PC-9 (cell line): ENCODE measurements around the gene UVRAG. TPM values are rescaled to one million over a fixed set of nuclear protein-coding genes. Genes with fewer than 3 reads are reported as not detected.

Experiments used
- BruUV-seq: library from RNA; stranded (reverse); fragments of 400-500 nt; replicated peaks from 2 replicates; lab custom pipeline; 2021; lab: Mats Ljungman, UMichigan
- CTCF ChIA-PET: fragments of 300-600 bp; sonication (Branson Sonifier 250); formaldehyde crosslinking; loops from one replicate; lab custom pipeline; 2022; ENCODE audit warnings: antibody characterized with exemption; lab: Charles Lee
- POLR2A ChIA-PET: fragments of 300-600 bp; sonication (Branson Sonifier 250); formaldehyde crosslinking; loops from one replicate; lab custom pipeline; 2022; ENCODE audit warnings: antibody characterized with exemption; ENCODE audit not compliant: unreplicated experiment; lab: Charles Lee
- DNase-seq, 2 experiments: peaks; one replicate each; pipeline versions ENCODE4 v3.0.0 to v3.0.0-alpha.2; 2015 to 2022; ENCODE audit warnings: mixed read lengths in 1 of 2
- H2AFZ ChIP-seq: fragments of 200-600 bp; sonication (generic); 2 replicates; pipeline ENCODE4 v1.8.1; 2017; ENCODE audit warnings: antibody characterized with exemption
- H3F3A ChIP-seq: fragments of 200-600 bp; sonication (generic); 2 replicates; pipeline ENCODE4 v1.8.1; 2017; ENCODE audit warnings: antibody characterized with exemption, mild to moderate bottlenecking, low read depth; ENCODE audit not compliant: insufficient read depth
- H3K27ac ChIP-seq: fragments of 200-600 bp; sonication (generic); 2 replicates; pipeline ENCODE4 v1.6.1; 2016; ENCODE audit warnings: mixed run types
- H3K27me3 ChIP-seq: fragments of 200-600 bp; sonication (generic); 2 replicates; pipeline ENCODE4 v1.6.1; 2016; ENCODE audit warnings: low read depth, mixed run types; ENCODE audit not compliant: insufficient read depth
- H3K36me3 ChIP-seq: fragments of 200-600 bp; sonication (generic); 2 replicates; pipeline ENCODE4 v1.6.1; 2016; ENCODE audit warnings: low read depth, mixed run types
- H3K4me1 ChIP-seq: fragments of 200-600 bp; sonication (generic); replicated peaks from 2 replicates; pipeline ENCODE4 v1.6.1; 2016; ENCODE audit warnings: mixed run types; ENCODE audit not compliant: insufficient read depth
- H3K4me2 ChIP-seq: fragments of 200-600 bp; sonication (generic); 2 replicates; pipeline ENCODE4 v1.6.1; 2017; ENCODE audit warnings: mixed run types
- H3K4me3 ChIP-seq: fragments of 200-600 bp; sonication (generic); 2 replicates; pipeline ENCODE4 v1.6.1; 2016; ENCODE audit warnings: mixed run types
- H3K79me2 ChIP-seq: fragments of 200-600 bp; sonication (generic); 2 replicates; pipeline ENCODE4 v1.6.1; 2017; ENCODE audit warnings: low read depth, mixed run types
- H3K9me2 ChIP-seq: fragments of 200-600 bp; sonication (generic); 2 replicates; pipeline ENCODE4 v1.8.1; 2017; ENCODE audit warnings: mild to moderate bottlenecking; ENCODE audit not compliant: insufficient read depth
- H3K9me3 ChIP-seq: fragments of 200-600 bp; sonication (generic); 2 replicates; pipeline ENCODE4 v1.8.1; 2016; ENCODE audit warnings: low read depth; ENCODE audit not compliant: insufficient read depth
- H4K20me1 ChIP-seq: fragments of 200-600 bp; sonication (generic); 2 replicates; pipeline ENCODE4 v1.8.1; 2017; ENCODE audit not compliant: insufficient read depth
- EZH2 ChIP-seq: fragments of 200-600 bp; sonication (generic); IDR thresholded peaks from 2 replicates; pipeline ENCODE4 v1.8.0; 2017; ENCODE audit warnings: antibody characterized with exemption, low read depth
- intact Hi-C: fragments of 100-400 bp; cut with micrococcal nuclease; formaldehyde crosslinking; loops from one replicate; pipeline ENCODE4 v1.10.0; 2022; ENCODE audit not compliant: unreplicated experiment
- total RNA-seq: library from RNA; stranded (reverse); gene quantifications from 2 replicates; pipeline ENCODE4 v1.2.3, GENCODE V29; 2021
- TF ChIP-seq, protein P1 (sequence below): fragments of 200-600 bp; sonication (generic); conservative IDR thresholded peaks from 2 replicates; pipeline ENCODE4 v1.6.1; 2017; ENCODE audit warnings: mixed run types, antibody characterized with exemption, mild to moderate bottlenecking, moderate library complexity

Gene UVRAG
- total RNA-seq, 1 experiment from 2014 or later = 20.4 TPM

GRCh38 chr11:76176463-76176862 is 361.5 kb downstream of the UVRAG start:
- Histone ChIP-seq H3K27me3 (no peaks in the 10 kb centered on the region), H3K36me3 (no peaks in the 10 kb centered on the region), H3K27ac (no peak overlapping the region), H3K4me2 (no peak overlapping the region), H4K20me1 (no peaks in the 10 kb centered on the region), H3K9me2 (no peaks in the 10 kb centered on the region), H3K4me3 (no peak overlapping the region), H3K4me1 (no peaks in the 10 kb centered on the region), H3F3A (no peaks in the 10 kb centered on the region), H2AFZ (no peak overlapping the region), H3K79me2 (no peaks in the 10 kb centered on the region), H3K9me3 (no peaks in the 10 kb centered on the region)
- POLR2A ChIA-PET = no interaction called here
- no peak for DNase-seq
- intact Hi-C loops = no loop called here
- BruUV-seq = no TSS peak
- CTCF ChIA-PET = no interaction called here
- no peak for TF ChIP-seq EZH2
- TF ChIP-seq, protein P1, sequence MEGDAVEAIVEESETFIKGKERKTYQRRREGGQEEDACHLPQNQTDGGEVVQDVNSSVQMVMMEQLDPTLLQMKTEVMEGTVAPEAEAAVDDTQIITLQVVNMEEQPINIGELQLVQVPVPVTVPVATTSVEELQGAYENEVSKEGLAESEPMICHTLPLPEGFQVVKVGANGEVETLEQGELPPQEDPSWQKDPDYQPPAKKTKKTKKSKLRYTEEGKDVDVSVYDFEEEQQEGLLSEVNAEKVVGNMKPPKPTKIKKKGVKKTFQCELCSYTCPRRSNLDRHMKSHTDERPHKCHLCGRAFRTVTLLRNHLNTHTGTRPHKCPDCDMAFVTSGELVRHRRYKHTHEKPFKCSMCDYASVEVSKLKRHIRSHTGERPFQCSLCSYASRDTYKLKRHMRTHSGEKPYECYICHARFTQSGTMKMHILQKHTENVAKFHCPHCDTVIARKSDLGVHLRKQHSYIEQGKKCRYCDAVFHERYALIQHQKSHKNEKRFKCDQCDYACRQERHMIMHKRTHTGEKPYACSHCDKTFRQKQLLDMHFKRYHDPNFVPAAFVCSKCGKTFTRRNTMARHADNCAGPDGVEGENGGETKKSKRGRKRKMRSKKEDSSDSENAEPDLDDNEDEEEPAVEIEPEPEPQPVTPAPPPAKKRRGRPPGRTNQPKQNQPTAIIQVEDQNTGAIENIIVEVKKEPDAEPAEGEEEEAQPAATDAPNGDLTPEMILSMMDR = no peak

DNA sequence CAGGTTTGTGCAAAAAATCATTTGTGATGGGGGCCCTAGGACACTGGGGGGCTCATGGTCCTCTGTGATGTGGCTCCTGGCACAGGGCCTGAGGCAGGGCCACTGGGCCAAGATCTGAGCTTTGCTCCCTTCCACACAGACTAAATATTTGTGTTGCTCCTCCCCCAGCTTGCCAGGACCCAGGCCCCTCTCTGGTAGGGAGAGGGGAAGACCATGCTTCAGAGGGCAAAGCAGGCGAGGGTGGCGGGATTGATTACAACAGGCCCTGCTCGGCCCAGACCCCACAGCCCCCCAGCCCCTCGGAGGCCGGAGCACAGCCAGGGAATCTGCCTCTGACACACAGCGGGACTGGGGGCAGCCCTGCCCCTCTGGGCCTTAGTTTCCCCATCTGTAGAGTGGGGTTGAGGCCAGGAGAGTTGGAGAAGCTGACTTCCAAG is 362.3 kb downstream of the UVRAG start:
- Histone ChIP-seq H3F3A (no peaks in the 10 kb centered on the region), H3K4me2 (no peak overlapping the region), H3K4me1 (no peaks in the 10 kb centered on the region), H4K20me1 (no peaks in the 10 kb centered on the region), H3K36me3 (no peaks in the 10 kb centered on the region), H2AFZ (no peak overlapping the region), H3K79me2 (no peaks in the 10 kb centered on the region), H3K9me2 (no peaks in the 10 kb centered on the region), H3K27me3 (no peaks in the 10 kb centered on the region), H3K4me3 (no peak overlapping the region), H3K27ac (no peak overlapping the region), H3K9me3 (no peaks in the 10 kb centered on the region)
- ChIA-PET CTCF (no interaction called here), POLR2A (interaction anchor here (0.6 kb wide), 1 partner anchor 1477 kb away, joined by 5 read pairs; no protein-coding TSS in a partner anchor)
- TF ChIP-seq EZH2 = no peak
- TF ChIP-seq, protein P1 = no peak
- intact Hi-C loops = no loop called here
- no peak for DNase-seq
- BruUV-seq = no TSS peak

DNA sequence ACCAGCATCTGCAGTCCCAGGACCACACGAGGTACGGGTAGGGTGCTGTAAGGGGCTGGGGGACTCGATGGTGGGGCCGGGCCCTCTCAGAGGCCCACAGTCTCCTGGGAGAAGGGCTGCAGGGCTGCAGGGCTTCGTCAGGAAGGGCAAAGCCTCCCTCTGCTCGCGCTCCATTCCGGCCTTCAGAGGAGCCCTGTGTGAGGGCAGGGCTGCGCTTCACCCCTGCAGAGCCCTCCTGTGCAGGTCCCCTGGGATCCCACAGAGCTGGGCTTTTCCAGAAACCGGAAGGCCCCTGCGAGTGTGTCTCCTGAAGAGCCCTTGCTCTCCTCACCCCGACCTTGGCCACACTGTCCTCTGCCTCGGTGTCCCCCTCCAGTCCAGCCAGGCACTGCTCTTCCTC is 364.1 kb downstream of the UVRAG start:
- ChIA-PET CTCF (no interaction called here), POLR2A (no interaction called here)
- TF ChIP-seq, protein P1 = no peak
- TF ChIP-seq EZH2 = no peak
- Histone ChIP-seq H3K4me1 (0 out of 2 replicates have a peak, but pooled peaks cover 2% of the 10 kb centered on the region), H3K4me2 (no peak overlapping the region), H3K9me2 (no peaks in the 10 kb centered on the region), H3K27me3 (no peaks in the 10 kb centered on the region), H2AFZ (no peak overlapping the region), H3F3A (no peaks in the 10 kb centered on the region), H3K27ac (no peak overlapping the region), H3K36me3 (no peaks in the 10 kb centered on the region), H4K20me1 (no peaks in the 10 kb centered on the region), H3K79me2 (no peaks in the 10 kb centered on the region), H3K4me3 (no peak overlapping the region), H3K9me3 (no peaks in the 10 kb centered on the region)
- BruUV-seq = no TSS peak
- DNase-seq = no peak
- intact Hi-C loops = no loop called here
